ENCODE results near the gene AHCYL2.

DNA sequence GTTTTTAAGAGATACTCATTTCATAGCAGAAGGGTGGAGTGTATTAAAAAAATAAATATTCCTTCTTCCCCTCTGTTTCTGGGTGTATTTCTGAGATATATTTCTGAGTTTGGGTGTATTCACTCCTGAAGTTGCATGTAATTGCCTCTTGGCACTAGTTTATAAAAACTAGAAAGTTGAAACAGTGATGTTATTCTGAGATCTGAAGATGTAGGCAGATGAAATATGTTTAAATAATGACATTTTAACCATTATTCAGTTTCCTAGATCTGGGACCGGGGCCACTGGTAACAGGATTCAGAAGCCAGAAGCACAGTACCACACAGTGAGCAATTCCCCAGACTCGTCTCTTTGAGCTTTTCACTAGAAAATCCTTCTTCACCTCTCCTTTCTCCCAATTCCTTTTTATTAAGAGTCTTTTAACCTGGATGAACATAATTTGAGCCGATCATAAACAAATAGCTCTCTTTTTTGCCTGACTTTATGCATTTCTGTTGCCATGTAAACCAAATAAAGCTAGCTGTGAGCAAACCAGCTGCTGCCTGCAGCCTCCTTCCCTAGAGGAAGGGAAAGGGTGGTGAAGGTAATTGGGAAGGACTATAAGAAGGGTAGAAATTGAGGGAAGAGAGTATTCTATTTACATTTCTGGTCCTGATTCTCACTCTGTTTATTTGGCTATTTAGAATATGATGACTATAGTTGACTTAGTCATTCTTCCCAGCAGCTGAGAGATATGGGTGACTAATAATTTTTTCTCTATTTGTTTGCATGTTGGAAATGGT, 107.6 kb downstream of the AHCYL2 start:
- TF ChIP-seq, protein P1, sequence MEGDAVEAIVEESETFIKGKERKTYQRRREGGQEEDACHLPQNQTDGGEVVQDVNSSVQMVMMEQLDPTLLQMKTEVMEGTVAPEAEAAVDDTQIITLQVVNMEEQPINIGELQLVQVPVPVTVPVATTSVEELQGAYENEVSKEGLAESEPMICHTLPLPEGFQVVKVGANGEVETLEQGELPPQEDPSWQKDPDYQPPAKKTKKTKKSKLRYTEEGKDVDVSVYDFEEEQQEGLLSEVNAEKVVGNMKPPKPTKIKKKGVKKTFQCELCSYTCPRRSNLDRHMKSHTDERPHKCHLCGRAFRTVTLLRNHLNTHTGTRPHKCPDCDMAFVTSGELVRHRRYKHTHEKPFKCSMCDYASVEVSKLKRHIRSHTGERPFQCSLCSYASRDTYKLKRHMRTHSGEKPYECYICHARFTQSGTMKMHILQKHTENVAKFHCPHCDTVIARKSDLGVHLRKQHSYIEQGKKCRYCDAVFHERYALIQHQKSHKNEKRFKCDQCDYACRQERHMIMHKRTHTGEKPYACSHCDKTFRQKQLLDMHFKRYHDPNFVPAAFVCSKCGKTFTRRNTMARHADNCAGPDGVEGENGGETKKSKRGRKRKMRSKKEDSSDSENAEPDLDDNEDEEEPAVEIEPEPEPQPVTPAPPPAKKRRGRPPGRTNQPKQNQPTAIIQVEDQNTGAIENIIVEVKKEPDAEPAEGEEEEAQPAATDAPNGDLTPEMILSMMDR (conservative IDR thresholded peaks at IDR 0.05 in 1 of 2, IDR thresholded peaks at IDR 0.05 in 1 of 2; ENCODE audit: extremely low read depth in 1 of 2, insufficient read depth in 1 of 2, low read depth in 1 of 2, low read length in 2 of 2), result no peak
- no peak for TF ChIP-seq EZH2 (IDR thresholded peaks at IDR 0.05; ENCODE audit: borderline replicate concordance, low read length)
